ENCODE results near the gene ZNF516.

The ZNF516 gene

DNA sequence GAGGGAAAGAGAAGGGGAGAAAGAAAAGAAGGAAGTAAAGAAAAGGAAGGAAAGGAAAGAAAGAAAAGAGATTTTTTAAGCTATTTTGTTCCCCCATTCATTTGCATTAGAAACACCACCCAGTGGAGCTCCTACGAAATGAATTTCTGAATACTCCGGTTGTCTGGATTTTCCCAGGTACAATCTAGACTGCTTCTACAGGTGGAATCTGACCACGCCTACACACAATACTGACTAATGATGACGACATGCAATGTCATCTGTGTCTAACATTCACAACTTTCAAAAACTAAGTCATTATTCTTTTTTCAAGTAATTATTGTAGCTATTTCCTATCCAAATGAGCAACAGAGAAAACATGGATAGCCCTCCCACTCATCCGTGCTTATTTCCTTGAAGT lies 121.7 kb downstream of the ZNF516 start:
- H3K4me3 ChIP-seq (ENCODE audit: low read length) = no peak overlapping the region
- TF ChIP-seq, protein P1, sequence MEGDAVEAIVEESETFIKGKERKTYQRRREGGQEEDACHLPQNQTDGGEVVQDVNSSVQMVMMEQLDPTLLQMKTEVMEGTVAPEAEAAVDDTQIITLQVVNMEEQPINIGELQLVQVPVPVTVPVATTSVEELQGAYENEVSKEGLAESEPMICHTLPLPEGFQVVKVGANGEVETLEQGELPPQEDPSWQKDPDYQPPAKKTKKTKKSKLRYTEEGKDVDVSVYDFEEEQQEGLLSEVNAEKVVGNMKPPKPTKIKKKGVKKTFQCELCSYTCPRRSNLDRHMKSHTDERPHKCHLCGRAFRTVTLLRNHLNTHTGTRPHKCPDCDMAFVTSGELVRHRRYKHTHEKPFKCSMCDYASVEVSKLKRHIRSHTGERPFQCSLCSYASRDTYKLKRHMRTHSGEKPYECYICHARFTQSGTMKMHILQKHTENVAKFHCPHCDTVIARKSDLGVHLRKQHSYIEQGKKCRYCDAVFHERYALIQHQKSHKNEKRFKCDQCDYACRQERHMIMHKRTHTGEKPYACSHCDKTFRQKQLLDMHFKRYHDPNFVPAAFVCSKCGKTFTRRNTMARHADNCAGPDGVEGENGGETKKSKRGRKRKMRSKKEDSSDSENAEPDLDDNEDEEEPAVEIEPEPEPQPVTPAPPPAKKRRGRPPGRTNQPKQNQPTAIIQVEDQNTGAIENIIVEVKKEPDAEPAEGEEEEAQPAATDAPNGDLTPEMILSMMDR (conservative IDR thresholded peaks at IDR 0.05; ENCODE audit: low read length) = no peak
- no peak for DNase-seq (ENCODE audit: low read depth)

GRCh38 chr18:76371301-76372203 lies 123.5 kb downstream of the ZNF516 start:
- DNase-seq (ENCODE audit: low read depth) = no peak
- TF ChIP-seq, protein P1 (conservative IDR thresholded peaks at IDR 0.05; ENCODE audit: low read length) = no peak
- H3K4me3 ChIP-seq (ENCODE audit: low read length) = no peak overlapping the region

- H3K4me3 ChIP-seq (ENCODE audit: low read length) = no peak overlapping the region
- DNase-seq (ENCODE audit: low read depth) = no peak
- TF ChIP-seq, protein P1 (conservative IDR thresholded peaks at IDR 0.05; ENCODE audit: low read length) = no peak
Measured at GRCh38 chr18:76370686-76371085, 124.4 kb downstream of the ZNF516 start.

GRCh38 chr18:76370201-76370600 lies 124.8 kb downstream of the ZNF516 start:
- TF ChIP-seq, protein P1 (conservative IDR thresholded peaks at IDR 0.05; ENCODE audit: low read length) = no peak
- H3K4me3 ChIP-seq (ENCODE audit: low read length) = no peak overlapping the region
- DNase-seq (ENCODE audit: low read depth) = no peak

DNA sequence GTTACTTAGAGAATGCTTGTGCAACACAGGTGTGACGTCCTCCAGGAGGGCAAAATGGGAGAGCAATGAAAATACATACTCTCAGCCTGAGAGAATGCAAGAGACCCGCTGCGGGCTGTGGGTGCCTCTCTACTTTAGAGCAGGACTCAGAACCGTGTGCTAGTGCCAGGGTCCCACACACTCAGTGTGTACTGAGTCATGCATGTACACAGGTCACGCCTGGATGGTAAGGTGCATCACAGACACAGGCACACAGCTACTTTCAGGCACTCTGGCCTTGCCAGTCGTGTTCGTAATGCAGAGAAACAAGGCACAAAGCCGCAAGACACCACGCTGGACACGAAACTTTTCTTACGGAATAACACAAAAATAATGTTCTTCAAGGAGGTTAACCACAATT lies 125.3 kb downstream of the ZNF516 start:
- no peak for DNase-seq (ENCODE audit: low read depth)
- H3K4me3 ChIP-seq (ENCODE audit: low read length) = no peak overlapping the region
- TF ChIP-seq, protein P1 (conservative IDR thresholded peaks at IDR 0.05; ENCODE audit: low read length) = no peak

GRCh38 chr18:76368976-76369375 lies 126.1 kb downstream of the ZNF516 start:
- H3K4me3 ChIP-seq (ENCODE audit: low read length) = no peak overlapping the region
- DNase-seq (ENCODE audit: low read depth) = peak; percentile 43
- TF ChIP-seq, protein P1 (conservative IDR thresholded peaks at IDR 0.05; ENCODE audit: low read length) = no peak

DNA sequence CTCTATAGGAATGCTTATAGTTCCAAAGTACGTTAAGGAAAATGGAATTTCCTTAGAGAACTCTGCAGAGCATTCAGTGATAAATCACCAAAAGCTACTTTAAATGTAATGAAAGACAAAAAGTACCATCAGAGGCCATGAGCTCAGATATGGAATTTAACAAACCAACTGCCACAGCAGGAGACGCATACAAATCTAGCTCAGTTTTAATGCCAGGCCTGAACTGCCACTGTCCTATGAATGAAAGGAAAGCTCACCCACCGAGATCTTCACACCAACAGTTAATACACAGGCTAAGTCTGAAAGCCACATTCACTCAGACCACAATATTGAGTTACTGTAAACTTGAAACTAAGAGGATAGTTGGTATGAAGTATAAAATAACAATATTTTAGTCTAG lies 126.8 kb downstream of the ZNF516 start:
- no peak for DNase-seq (ENCODE audit: low read depth)
- H3K4me3 ChIP-seq (ENCODE audit: low read length) = no peak overlapping the region
- TF ChIP-seq, protein P1 (conservative IDR thresholded peaks at IDR 0.05; ENCODE audit: low read length) = no peak
